ENCODE results near the gene BMP10. TPM values are rescaled to one million over a fixed set of nuclear protein-coding genes. Genes with fewer than 3 reads are reported as not detected.

Gene BMP10
- total RNA-seq, 4 donors from 2014 or later, result not detected

DNA sequence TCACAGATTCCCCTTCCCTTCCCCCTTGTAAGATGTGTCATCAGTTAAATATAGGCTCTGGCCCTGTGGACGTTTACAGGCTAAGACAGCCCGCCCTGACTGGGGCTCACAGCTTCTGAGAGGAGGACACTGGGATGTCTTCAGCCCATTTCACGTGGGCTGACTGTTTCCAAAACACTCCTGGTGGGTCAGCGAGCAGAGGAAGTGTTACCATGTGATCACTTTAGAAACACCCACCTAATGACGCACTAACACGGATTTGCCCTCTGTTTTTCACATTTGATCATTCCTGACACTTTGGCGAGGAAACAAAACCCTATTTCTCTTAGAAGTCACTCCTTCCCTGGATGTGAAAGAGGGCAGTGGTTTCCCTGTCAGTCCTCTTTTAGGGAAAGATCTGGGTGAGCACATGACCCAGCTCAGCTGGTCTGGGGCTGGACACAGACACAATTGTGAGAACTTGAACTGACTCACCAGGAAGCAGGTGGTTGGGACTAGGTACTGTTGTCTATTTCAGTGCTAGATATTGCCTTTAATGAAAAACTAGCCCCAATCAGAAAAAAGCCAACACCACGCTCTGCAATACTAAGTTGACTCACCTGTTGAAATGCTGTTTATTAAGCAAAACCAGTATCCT is 38.8 kb downstream of the BMP10 start:
- intact Hi-C loops (cut with DNase I), result no loop called here
- H3K4me3 ChIP-seq (replicated peaks in 1 of 3), result no peak overlapping the region
- peak overlapping the region; percentile 58 to 64 (median 63) for H3K27ac ChIP-seq
- H3K9me3 ChIP-seq, result no peaks in the 10 kb centered on the region
- no peak for TF ChIP-seq POLR2A (IDR thresholded peaks at IDR 0.05)
- TF ChIP-seq, protein P1, sequence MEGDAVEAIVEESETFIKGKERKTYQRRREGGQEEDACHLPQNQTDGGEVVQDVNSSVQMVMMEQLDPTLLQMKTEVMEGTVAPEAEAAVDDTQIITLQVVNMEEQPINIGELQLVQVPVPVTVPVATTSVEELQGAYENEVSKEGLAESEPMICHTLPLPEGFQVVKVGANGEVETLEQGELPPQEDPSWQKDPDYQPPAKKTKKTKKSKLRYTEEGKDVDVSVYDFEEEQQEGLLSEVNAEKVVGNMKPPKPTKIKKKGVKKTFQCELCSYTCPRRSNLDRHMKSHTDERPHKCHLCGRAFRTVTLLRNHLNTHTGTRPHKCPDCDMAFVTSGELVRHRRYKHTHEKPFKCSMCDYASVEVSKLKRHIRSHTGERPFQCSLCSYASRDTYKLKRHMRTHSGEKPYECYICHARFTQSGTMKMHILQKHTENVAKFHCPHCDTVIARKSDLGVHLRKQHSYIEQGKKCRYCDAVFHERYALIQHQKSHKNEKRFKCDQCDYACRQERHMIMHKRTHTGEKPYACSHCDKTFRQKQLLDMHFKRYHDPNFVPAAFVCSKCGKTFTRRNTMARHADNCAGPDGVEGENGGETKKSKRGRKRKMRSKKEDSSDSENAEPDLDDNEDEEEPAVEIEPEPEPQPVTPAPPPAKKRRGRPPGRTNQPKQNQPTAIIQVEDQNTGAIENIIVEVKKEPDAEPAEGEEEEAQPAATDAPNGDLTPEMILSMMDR (IDR thresholded peaks at IDR 0.05), result no peak
- peaks cover 14 to 45% of the 10 kb centered on the region in 2 donors for H3K4me1 ChIP-seq
- 63 to 69% methylated on average over 7 to 8 of the region's 8 CpGs for WGBS, 2 donors
- DNase-seq, result peak in 1 of 2 donors; percentile 9
- H3K36me3 ChIP-seq, result no peaks in the 10 kb centered on the region
- H3K27me3 ChIP-seq, result no peaks in the 10 kb centered on the region

- intact Hi-C loops (cut with DNase I), result no loop called here
- WGBS, 2 donors, result 80 to 87% methylated on average over 3 of the region's 3 CpGs
- H3K27me3 ChIP-seq, result no peaks in the 10 kb centered on the region
- H3K4me3 ChIP-seq (replicated peaks in 1 of 3), result no peak overlapping the region
- peaks cover 14 to 39% of the 10 kb centered on the region in 2 donors for H3K4me1 ChIP-seq
- H3K9me3 ChIP-seq, result no peaks in the 10 kb centered on the region
- no peak for DNase-seq
- H3K27ac ChIP-seq, result peak overlapping the region; percentile 58 to 64 (median 63)
- no peaks in the 10 kb centered on the region for H3K36me3 ChIP-seq
- TF ChIP-seq, protein P1 (IDR thresholded peaks at IDR 0.05), result no peak
- no peak for TF ChIP-seq POLR2A (IDR thresholded peaks at IDR 0.05)
Observed at GRCh38 chr2:68831686-68832232, 39.4 kb downstream of the BMP10 start.

DNA sequence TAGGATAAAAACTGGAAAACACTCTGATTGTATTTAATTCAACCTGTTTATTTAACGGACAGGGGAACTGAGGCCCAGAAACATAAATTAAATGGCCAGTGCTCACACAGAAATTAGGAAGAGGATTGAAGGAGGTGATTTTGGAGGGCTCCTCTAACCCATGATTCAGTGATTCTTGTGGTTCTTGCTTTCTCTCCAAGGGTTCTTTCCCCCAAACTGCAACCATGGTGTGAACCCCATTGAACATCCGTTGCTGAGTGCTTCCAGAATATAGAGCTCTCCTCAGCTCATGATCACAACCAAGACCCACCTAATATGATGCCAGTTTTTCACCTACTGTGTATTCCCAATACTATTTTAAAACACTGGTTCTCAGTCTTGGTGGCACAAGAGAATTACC is 41.4 kb downstream of the BMP10 start:
- H3K4me3 ChIP-seq (replicated peaks in 1 of 3), result no peak overlapping the region
- H3K9me3 ChIP-seq, result no peaks in the 10 kb centered on the region
- intact Hi-C loops (cut with DNase I), result loop anchor here (5.0 kb wide), 1 partner anchor 52 kb away; no protein-coding TSS in a partner anchor
- H3K27me3 ChIP-seq, result no peaks in the 10 kb centered on the region
- H3K36me3 ChIP-seq, result no peaks in the 10 kb centered on the region
- H3K27ac ChIP-seq, result peak overlapping the region; percentile 72 to 86 (median 85)
- no peak for DNase-seq
- WGBS, 2 donors, result 65 to 68% methylated on average over 2 of the region's 2 CpGs
- peaks cover 14 to 43% of the 10 kb centered on the region in 2 donors for H3K4me1 ChIP-seq
- TF ChIP-seq, protein P1 (IDR thresholded peaks at IDR 0.05), result no peak
- TF ChIP-seq POLR2A (IDR thresholded peaks at IDR 0.05), result no peak

DNA sequence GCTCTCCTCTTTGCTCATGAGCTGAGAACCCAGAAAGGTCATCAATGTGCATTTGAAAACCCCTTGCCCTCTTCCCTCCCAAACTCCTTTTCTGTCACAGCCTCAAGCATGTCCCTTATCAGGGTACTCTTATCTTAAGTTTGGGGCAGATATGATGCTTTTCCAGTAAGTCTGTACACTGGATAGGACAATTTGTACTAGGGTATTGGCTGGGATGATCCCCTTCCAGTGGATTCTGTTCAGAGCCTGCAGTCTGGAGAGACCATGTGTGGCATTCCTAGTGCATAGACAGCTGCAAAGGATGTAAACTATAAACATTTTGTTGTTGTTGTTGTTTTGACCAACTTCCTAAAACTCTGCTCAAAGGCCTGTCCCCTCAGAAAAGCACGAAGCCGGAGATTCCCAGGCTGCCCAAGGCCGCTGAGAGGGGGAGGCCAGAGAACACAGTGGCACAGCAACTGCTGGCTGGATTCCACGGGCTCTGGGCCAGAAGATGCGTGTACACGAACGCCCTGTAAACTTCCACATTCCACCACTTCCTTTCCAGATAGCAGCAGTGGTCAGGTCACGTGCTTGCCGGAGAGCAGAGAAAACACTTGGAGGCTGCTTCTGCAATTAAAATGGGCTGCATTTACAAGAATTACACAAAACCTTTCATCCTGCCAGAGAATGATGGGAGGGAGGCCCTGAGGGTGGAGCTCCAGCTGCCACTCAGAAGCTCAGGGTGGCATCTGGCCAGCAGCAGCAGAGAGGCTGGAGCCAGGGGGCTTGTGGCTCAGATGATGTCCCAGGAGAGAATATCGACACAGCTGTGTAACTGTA is 42.1 kb downstream of the BMP10 start:
- 0 to 1% methylated on average over 10 of the region's 10 CpGs for WGBS, 2 donors
- no peak overlapping the region for H3K4me3 ChIP-seq (replicated peaks in 1 of 3)

More for the DNA sequence above, 42.1 kb downstream of the BMP10 start:
- H3K4me1 ChIP-seq, result peaks cover 14 to 50% of the 10 kb centered on the region in 2 donors
- H3K27me3 ChIP-seq, result no peaks in the 10 kb centered on the region
- TF ChIP-seq POLR2A (IDR thresholded peaks at IDR 0.05), result no peak
- TF ChIP-seq, protein P1 (IDR thresholded peaks at IDR 0.05), result peak in 2 of 6 experiments; percentile 8 to 15
- DNase-seq, result peak; percentile 99
- no peaks in the 10 kb centered on the region for H3K9me3 ChIP-seq
- no peaks in the 10 kb centered on the region for H3K36me3 ChIP-seq
- peak overlapping the region; percentile 72 to 86 (median 85) for H3K27ac ChIP-seq
- intact Hi-C loops (cut with DNase I), result loop anchor here (5.0 kb wide), 1 partner anchor 52 kb away; no protein-coding TSS in a partner anchor

Data from thyroid gland (tissue), 4 donors.